ENCODE data around the gene STARD10.

STARD10 gene

DNA sequence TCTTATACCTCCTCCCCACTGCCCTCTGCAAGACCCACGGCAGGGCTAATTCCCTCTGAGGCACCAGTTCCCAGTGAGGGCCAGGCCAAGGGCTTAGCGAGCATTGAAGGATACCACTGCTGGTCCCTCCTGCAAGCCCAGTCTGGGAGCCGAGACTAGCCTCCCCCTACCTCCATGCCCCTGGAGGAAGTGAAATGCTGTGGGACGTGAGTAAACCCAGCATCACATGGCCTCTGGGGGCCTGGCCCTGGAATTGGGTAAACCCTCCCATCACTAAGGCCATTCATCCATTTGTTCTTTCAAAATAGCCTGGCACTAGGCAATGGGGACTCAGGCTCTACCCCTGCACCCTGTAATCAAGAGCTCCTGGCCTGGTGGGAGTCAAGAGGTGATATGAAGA is 66.3 kb downstream of the STARD10 start:
- TF ChIP-seq, protein P1, sequence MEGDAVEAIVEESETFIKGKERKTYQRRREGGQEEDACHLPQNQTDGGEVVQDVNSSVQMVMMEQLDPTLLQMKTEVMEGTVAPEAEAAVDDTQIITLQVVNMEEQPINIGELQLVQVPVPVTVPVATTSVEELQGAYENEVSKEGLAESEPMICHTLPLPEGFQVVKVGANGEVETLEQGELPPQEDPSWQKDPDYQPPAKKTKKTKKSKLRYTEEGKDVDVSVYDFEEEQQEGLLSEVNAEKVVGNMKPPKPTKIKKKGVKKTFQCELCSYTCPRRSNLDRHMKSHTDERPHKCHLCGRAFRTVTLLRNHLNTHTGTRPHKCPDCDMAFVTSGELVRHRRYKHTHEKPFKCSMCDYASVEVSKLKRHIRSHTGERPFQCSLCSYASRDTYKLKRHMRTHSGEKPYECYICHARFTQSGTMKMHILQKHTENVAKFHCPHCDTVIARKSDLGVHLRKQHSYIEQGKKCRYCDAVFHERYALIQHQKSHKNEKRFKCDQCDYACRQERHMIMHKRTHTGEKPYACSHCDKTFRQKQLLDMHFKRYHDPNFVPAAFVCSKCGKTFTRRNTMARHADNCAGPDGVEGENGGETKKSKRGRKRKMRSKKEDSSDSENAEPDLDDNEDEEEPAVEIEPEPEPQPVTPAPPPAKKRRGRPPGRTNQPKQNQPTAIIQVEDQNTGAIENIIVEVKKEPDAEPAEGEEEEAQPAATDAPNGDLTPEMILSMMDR (IDR thresholded peaks at IDR 0.05; ENCODE audit: low read length): no peak
- no peak for TF ChIP-seq EZH2 (IDR thresholded peaks at IDR 0.05; ENCODE audit: borderline replicate concordance, low read length)
- Histone ChIP-seq H2AFZ (ENCODE audit: low read length) (no peak overlapping the region), H4K20me1 (ENCODE audit: insufficient read depth, low read length) (no peaks in the 10 kb centered on the region), H3K79me2 (ENCODE audit: insufficient read depth, low read length) (no peaks in the 10 kb centered on the region), H3K4me2 (ENCODE audit: low read length) (no peak overlapping the region), H3K36me3 (ENCODE audit: insufficient read depth, low read length) (peaks cover 25% of the 10 kb centered on the region), H3K27me3 (ENCODE audit: insufficient read depth, low read length) (no peaks in the 10 kb centered on the region), H3K9me2 (ENCODE audit: low read depth, low read length) (no peaks in the 10 kb centered on the region), H3K27ac (ENCODE audit: low read depth, low read length, poor library complexity, severe bottlenecking) (no peak overlapping the region), H3K4me1 (ENCODE audit: insufficient read depth, low read length, severe bottlenecking) (peaks cover 12% of the 10 kb centered on the region), H3K4me3 (ENCODE audit: low read depth, low read length, poor library complexity, severe bottlenecking) (no peak overlapping the region), H3F3A (ENCODE audit: insufficient read depth, low read length) (no peaks in the 10 kb centered on the region), H3K9me3 (ENCODE audit: low read length) (no peaks in the 10 kb centered on the region), H3K9ac (ENCODE audit: low read length) (no peak overlapping the region)

- H3K79me2 ChIP-seq (ENCODE audit: insufficient read depth, low read length): no peaks in the 10 kb centered on the region
- no peaks in the 10 kb centered on the region for H4K20me1 ChIP-seq (ENCODE audit: insufficient read depth, low read length)
- H3K27ac ChIP-seq (ENCODE audit: low read depth, low read length, poor library complexity, severe bottlenecking): no peak overlapping the region
- no peak overlapping the region for H3K4me2 ChIP-seq (ENCODE audit: low read length)
- H3K4me1 ChIP-seq (ENCODE audit: insufficient read depth, low read length, severe bottlenecking): peaks cover 22% of the 10 kb centered on the region
- H3K9ac ChIP-seq (ENCODE audit: low read length): no peak overlapping the region
- H3K9me2 ChIP-seq (ENCODE audit: low read depth, low read length): no peaks in the 10 kb centered on the region
- H2AFZ ChIP-seq (ENCODE audit: low read length): no peak overlapping the region
- TF ChIP-seq EZH2 (IDR thresholded peaks at IDR 0.05; ENCODE audit: borderline replicate concordance, low read length): no peak
- TF ChIP-seq, protein P1 (IDR thresholded peaks at IDR 0.05; ENCODE audit: low read length): no peak
- peaks cover 17% of the 10 kb centered on the region for H3K36me3 ChIP-seq (ENCODE audit: insufficient read depth, low read length)
- no peaks in the 10 kb centered on the region for H3K9me3 ChIP-seq (ENCODE audit: low read length)
- H3K27me3 ChIP-seq (ENCODE audit: insufficient read depth, low read length): no peaks in the 10 kb centered on the region
- no peaks in the 10 kb centered on the region for H3F3A ChIP-seq (ENCODE audit: insufficient read depth, low read length)
- H3K4me3 ChIP-seq (ENCODE audit: low read depth, low read length, poor library complexity, severe bottlenecking): no peak overlapping the region
Measured at GRCh38 chr11:72726266-72727220, 67.3 kb downstream of the STARD10 start.

GRCh38 chr11:72725724-72726028 is 68.2 kb downstream of the STARD10 start:
- Histone ChIP-seq H3K9ac (ENCODE audit: low read length) (no peak overlapping the region), H3K79me2 (ENCODE audit: insufficient read depth, low read length) (peaks cover 8% of the 10 kb centered on the region; the same call in 1 of the 2 replicates), H3K4me2 (ENCODE audit: low read length) (no peak overlapping the region), H3K9me2 (ENCODE audit: low read depth, low read length) (no peaks in the 10 kb centered on the region), H3K4me3 (ENCODE audit: low read depth, low read length, poor library complexity, severe bottlenecking) (no peak overlapping the region), H3K27ac (ENCODE audit: low read depth, low read length, poor library complexity, severe bottlenecking) (no peak overlapping the region), H4K20me1 (ENCODE audit: insufficient read depth, low read length) (no peaks in the 10 kb centered on the region), H2AFZ (ENCODE audit: low read length) (no peak overlapping the region), H3F3A (ENCODE audit: insufficient read depth, low read length) (no peaks in the 10 kb centered on the region), H3K9me3 (ENCODE audit: low read length) (no peaks in the 10 kb centered on the region), H3K36me3 (ENCODE audit: insufficient read depth, low read length) (peaks cover 8% of the 10 kb centered on the region), H3K4me1 (ENCODE audit: insufficient read depth, low read length, severe bottlenecking) (peaks cover 31% of the 10 kb centered on the region), H3K27me3 (ENCODE audit: insufficient read depth, low read length) (no peaks in the 10 kb centered on the region)
- TF ChIP-seq EZH2 (IDR thresholded peaks at IDR 0.05; ENCODE audit: borderline replicate concordance, low read length): no peak
- TF ChIP-seq, protein P1 (IDR thresholded peaks at IDR 0.05; ENCODE audit: low read length): no peak
